Measurements from ENCODE around the gene SLC4A8.

Gene SLC4A8

GRCh38 chr12:51525518-51525917 is 100.9 kb downstream of the SLC4A8 start:
- DNase-seq (ENCODE audit: low read depth, low spot score): no peak

- DNase-seq (ENCODE audit: low read depth, low spot score): no peak
Observed at GRCh38 chr12:51527966-51528365, 103.3 kb downstream of the SLC4A8 start.

DNA sequence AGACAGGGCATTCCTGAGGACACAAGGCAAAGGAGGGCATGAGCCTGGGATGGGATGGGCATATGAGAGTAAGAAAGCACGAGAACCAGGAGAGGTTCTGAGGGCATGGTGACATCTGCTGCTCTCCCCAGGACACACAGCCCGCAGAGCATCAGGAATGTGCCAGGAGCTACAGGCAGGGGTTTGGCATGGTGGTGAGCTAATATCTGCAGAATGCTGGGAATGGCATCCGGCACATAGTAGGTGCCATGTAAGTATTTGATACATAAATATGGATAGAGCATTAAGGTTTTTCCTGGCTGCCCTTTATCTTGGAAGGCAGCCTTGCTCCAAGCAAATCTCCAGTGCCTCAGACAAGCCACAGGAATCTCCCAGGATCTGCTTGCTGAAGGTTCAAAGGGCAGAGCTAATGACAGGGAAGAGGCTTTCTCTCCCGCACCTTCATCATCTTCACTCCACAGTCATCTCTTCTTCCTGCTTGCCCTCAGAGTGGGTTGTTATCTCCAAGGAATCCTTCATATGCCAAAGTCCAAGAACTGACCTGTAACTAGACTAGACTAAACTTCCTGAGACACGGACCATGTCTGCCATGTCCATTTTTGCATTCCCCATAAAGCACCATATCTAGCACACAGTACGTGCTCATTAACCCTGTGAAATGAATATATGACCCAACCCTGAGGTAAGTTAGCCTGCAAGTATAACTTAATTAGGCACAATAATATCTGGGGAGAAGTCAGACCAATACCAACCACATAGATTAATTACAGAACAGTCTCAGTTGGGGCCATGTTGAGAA is 104.4 kb downstream of the SLC4A8 start:
- DNase-seq (ENCODE audit: low read depth, low spot score): no peak

DNA sequence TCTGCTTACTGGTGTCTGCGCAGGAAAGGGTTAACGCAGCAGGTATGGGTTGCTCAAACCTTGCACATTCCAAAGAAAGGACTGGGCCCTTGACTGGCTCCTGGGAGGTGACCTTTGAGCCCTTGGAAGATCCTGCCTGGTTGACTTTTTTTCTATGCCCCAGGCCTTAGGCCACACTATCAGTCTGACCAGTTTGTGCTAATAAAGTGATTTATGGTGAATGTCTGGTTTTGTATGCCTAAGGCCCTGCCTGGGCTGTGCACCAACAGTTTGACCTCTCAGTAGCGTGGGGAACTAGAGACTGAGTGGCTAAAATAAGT is 105.0 kb downstream of the SLC4A8 start:
- no peak for DNase-seq (ENCODE audit: low read depth, low spot score)

DNA sequence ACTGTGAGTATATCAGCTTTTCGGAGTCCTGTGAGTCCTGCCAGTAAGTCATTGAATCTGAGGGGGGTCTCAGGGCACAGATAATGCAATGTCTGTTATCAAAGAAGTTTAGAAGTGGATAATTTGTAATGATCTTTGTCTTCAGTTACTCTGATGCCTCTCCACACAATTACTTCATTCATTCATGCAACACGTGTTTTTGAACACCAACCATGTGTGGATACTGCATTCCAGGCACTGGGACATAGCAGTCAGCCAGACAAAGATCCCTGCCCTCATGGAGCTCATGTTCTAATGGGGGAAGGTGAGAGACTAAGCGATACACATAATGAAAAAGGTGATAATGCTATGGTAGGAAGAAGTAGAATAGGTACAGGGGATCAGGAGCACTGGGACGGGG is 105.6 kb downstream of the SLC4A8 start:
- DNase-seq (ENCODE audit: low read depth, low spot score): no peak

GRCh38 chr12:51531284-51531977 is 106.8 kb downstream of the SLC4A8 start:
- DNase-seq (ENCODE audit: low read depth, low spot score): no peak

DNA sequence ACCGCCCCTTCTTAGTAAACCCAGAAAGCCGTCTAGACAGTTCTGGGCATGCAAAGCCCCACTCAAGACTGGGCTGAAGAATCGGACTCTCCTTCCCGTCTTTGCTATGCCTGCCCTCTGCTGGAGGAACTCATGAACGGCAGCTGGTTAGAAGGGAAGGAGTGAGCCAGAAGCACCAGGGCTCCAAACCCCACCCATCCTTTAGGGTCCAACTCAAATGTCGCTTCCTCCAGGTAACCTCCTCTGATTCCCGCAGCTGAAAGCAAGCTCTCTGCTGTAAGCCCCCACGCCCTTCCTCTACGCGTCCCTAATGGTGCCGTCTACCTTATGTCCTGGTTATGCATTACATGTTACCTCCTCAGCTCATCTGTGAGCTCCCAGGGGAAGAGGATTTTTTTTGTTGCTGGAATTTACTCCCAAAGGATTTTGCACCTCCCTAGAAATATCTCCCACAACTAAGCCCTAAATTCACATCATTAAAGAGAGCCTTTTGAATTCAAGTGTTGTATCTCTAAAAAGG is 107.4 kb downstream of the SLC4A8 start:
- peak; percentile 54 for DNase-seq (ENCODE audit: low read depth, low spot score)

GRCh38 chr12:51533799-51534198 is 109.2 kb downstream of the SLC4A8 start:
- no peak for DNase-seq (ENCODE audit: low read depth, low spot score)

GRCh38 chr12:51534216-51535074 is 109.8 kb downstream of the SLC4A8 start:
- no peak for DNase-seq (ENCODE audit: low read depth, low spot score)

- DNase-seq (ENCODE audit: low read depth, low spot score): no peak
Observed at GRCh38 chr12:51536159-51536558, 111.5 kb downstream of the SLC4A8 start.

DNA sequence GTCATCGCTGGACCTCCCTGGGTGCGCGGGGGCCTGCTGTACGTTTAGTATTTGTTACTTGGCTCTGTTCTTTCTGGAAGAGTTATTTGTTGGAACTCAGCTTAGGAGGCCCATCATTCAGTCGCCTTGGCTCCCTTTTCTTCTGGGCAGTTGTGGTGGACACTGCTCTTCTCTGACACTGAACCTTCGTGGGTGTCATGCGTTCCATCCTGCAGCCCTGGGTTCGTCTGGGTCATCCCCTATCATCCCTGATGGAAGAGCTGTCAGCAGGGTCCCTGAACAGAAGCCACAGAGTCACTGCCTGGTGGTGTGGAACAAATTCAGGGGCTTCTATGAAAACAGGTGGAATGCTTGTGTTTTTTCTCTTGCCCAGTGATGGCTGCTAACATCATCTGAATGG is 113.5 kb downstream of the SLC4A8 start:
- DNase-seq (ENCODE audit: low read depth, low spot score): no peak

- DNase-seq (ENCODE audit: low read depth, low spot score): no peak
Observed at GRCh38 chr12:51538599-51538998, 114.0 kb downstream of the SLC4A8 start.

GRCh38 chr12:51540996-51541395 is 116.4 kb downstream of the SLC4A8 start:
- no peak for DNase-seq (ENCODE audit: low read depth, low spot score)

DNA sequence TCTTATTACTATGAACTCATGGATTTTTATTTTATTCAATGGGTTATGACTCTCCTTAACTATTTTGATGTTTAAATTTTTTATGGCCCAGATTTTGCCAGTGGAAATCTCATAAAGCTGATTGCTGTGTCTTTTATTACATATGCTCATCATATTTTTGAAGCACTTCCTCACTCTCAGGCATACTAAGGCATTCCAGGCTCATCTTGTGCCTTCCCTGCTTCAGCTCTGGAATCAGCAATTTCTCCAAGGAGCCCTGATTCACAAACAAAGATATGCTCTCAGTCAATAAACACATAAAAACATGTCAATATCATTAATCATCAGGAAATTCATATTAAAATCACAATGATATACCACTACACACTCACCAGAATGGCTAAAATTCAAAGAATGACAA is 121.5 kb downstream of the SLC4A8 start:
- DNase-seq (ENCODE audit: low read depth, low spot score): no peak

DNA sequence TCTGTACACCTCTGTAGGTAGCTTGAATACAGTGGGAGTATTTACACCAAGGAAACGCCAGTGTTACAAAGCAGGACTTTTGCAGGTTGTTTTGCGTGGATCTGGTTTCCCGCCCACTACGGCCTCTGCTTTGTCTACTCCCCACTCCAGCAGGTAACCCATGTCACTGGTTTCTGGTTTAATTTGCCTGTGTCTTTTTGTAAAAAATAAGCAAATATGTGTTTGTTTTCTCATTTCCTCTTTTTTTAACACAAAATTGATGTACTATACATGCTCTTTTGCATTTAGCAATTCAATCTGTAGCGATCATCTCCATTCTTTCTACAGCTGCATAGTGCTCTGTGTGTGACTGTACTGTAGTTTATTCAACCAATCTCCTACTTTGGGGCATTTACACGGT is 123.0 kb downstream of the SLC4A8 start:
- no peak for DNase-seq (ENCODE audit: low read depth, low spot score)

GRCh38 chr12:51548241-51548640 is 123.6 kb downstream of the SLC4A8 start:
- DNase-seq (ENCODE audit: low read depth, low spot score): no peak

DNA sequence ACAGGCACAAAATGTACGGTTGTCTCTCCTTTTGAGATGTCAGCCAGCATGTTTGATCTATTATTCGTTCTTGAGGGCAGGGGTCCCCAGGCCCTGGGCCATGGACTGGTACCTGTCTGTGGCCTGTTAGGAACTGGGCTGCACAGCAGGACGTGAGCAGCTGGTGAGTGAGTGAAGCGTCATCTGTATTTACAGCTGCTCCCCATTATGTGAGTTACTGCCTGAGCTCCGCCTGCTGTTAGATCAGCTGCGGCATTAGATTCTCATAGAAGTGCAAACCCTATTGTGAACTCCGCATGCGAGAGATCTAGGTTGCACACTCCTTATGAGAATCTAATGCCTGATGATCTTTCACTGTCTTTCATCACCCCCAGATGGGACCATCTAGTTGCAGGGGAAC is 125.0 kb downstream of the SLC4A8 start:
- DNase-seq (ENCODE audit: low read depth, low spot score): no peak
